ENCODE results near the gene SRA1.

The SRA1 gene

DNA sequence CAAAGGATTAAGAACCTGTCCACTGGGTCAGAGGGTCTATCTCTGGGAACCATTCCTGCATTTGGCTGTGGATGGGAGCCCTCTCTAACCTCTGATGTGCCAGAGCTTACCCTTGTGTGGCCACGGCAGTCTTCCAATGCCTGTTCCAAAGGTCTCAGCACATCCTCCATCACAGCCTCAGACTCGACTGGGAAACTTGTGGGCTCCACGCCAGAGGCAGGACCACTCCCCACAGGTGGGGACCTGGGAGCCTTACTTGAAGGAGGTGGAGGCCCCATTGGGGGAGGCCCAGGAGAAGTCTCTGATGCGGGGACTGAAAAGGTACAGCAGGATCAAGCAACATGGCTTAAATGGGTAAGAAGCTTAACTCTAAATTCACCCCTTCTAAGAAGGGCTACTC is 5.4 kb downstream of the SRA1 start:
- Histone ChIP-seq H3K27me3 (ENCODE audit: insufficient read depth, poor library complexity, severe bottlenecking) (no peaks in the 10 kb centered on the region), H3K27ac (replicated peaks) (no peak overlapping the region), H3K4me3 (replicated peaks; ENCODE audit: insufficient read depth, low read length) (no peak overlapping the region)
- TF ChIP-seq REST (IDR thresholded peaks at IDR 0.05; ENCODE audit: insufficient replicate concordance, low read depth) (no peak), SPI1 (IDR thresholded peaks at IDR 0.05; ENCODE audit: borderline replicate concordance, low read depth) (no peak), POLR2AphosphoS5 (IDR thresholded peaks at IDR 0.05; ENCODE audit: low read depth) (no peak), GABPA (IDR thresholded peaks at IDR 0.05; ENCODE audit: low read depth) (no peak)
- TF ChIP-seq, protein P1, sequence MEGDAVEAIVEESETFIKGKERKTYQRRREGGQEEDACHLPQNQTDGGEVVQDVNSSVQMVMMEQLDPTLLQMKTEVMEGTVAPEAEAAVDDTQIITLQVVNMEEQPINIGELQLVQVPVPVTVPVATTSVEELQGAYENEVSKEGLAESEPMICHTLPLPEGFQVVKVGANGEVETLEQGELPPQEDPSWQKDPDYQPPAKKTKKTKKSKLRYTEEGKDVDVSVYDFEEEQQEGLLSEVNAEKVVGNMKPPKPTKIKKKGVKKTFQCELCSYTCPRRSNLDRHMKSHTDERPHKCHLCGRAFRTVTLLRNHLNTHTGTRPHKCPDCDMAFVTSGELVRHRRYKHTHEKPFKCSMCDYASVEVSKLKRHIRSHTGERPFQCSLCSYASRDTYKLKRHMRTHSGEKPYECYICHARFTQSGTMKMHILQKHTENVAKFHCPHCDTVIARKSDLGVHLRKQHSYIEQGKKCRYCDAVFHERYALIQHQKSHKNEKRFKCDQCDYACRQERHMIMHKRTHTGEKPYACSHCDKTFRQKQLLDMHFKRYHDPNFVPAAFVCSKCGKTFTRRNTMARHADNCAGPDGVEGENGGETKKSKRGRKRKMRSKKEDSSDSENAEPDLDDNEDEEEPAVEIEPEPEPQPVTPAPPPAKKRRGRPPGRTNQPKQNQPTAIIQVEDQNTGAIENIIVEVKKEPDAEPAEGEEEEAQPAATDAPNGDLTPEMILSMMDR (IDR thresholded peaks at IDR 0.05; ENCODE audit: insufficient read depth, low read length), result no peak
- no peak for DNase-seq (ENCODE audit: low read depth in 1 of 2, low spot score in 1 of 2)

GRCh38 chr5:140550147-140551079 is 6.9 kb downstream of the SRA1 start:
- DNase-seq (ENCODE audit: low read depth in 1 of 2, low spot score in 1 of 2), result no peak
- no peak overlapping the region for H3K27ac ChIP-seq (replicated peaks)
- no peaks in the 10 kb centered on the region for H3K27me3 ChIP-seq (ENCODE audit: insufficient read depth, poor library complexity, severe bottlenecking)
- no peak overlapping the region for H3K4me3 ChIP-seq (replicated peaks; ENCODE audit: insufficient read depth, low read length)
- TF ChIP-seq GABPA (IDR thresholded peaks at IDR 0.05; ENCODE audit: low read depth) (no peak), REST (IDR thresholded peaks at IDR 0.05; ENCODE audit: insufficient replicate concordance, low read depth) (no peak), SPI1 (IDR thresholded peaks at IDR 0.05; ENCODE audit: borderline replicate concordance, low read depth) (no peak), POLR2AphosphoS5 (IDR thresholded peaks at IDR 0.05; ENCODE audit: low read depth) (no peak; the same call in none of the 2 replicates)
- TF ChIP-seq, protein P1 (IDR thresholded peaks at IDR 0.05; ENCODE audit: insufficient read depth, low read length), result no peak

DNA sequence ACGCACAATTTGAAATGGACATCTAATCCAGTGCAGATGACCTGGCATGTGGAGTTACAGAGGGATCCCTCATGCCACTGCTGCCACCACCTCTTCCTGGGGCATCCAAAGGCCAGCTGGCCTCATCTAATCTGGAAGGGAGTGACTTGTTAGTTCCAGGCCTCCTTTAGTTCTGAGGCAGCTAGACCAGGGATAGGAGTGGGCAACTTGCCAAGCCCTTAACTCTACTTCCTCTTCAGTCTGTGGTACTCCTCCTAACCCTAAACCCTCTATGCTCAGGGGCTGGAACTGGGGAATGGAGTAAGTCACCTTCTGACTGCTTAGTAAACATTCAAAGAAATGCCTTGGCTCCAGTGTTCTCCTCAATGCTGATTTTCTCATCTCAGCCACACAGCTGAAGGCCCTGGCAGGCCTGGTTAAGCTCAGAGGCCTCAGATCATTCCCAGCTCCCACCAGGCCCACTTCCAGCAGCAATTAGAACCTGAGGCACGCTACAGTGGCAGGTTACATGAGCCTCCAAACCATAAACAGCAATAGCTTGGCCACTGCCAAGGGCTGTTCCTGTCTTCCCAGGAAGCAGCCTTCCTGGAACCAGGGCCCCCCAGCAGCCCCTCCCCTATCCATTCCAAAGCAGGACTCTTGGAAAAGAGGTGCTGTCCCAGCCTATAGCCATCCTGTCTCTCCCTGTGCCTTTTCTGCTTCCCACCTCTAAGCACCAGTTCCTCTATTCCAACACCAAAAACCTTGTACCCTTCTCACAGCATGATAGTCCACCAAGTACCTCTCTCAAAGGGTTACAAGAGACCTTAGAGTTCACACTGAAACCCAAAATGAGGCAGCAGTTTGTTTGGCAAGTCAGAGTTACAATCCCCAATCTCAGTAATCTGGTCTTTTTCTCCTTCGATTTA is 7.8 kb downstream of the SRA1 start:
- TF ChIP-seq REST (IDR thresholded peaks at IDR 0.05; ENCODE audit: insufficient replicate concordance, low read depth) (no peak), POLR2AphosphoS5 (IDR thresholded peaks at IDR 0.05; ENCODE audit: low read depth) (0 out of 2 replicates have a peak, but pooled peaks have one; percentile 20), SPI1 (IDR thresholded peaks at IDR 0.05; ENCODE audit: borderline replicate concordance, low read depth) (peak; percentile 60; the same call in 1 of the 2 replicates), GABPA (IDR thresholded peaks at IDR 0.05; ENCODE audit: low read depth) (no peak)
- TF ChIP-seq, protein P1 (IDR thresholded peaks at IDR 0.05; ENCODE audit: insufficient read depth, low read length), result no peak
- Histone ChIP-seq H3K4me3 (replicated peaks; ENCODE audit: insufficient read depth, low read length) (no peak overlapping the region), H3K27me3 (ENCODE audit: insufficient read depth, poor library complexity, severe bottlenecking) (no peaks in the 10 kb centered on the region), H3K27ac (replicated peaks) (peak overlapping the region; percentile 92; the same call in 1 of the 2 replicates)
- peak; percentile 88 to 93 for DNase-seq (ENCODE audit: low read depth in 1 of 2, low spot score in 1 of 2)

All from HL-60 (cell line).